ENCODE data around the gene TBC1D9B. TPM values are rescaled to one million over a fixed set of nuclear protein-coding genes. Genes with fewer than 3 reads are reported as not detected.

Gene TBC1D9B
- total and polyA plus RNA-seq, 9 of the 15 experiments (the other 6 are each of a cell fraction or from before 2014, with no cell fraction given) = 2.9 to 59.1 (median 33.5) TPM

- Histone ChIP-seq H4K20me1 (replicated peaks; ENCODE audit: control insufficient read depth, insufficient read depth, low read length) (peaks cover 30% of the 10 kb centered on the region), H3K79me2 (ENCODE audit: control insufficient read depth, insufficient read depth, low read length) (peaks cover 41% of the 10 kb centered on the region), H3K4me3 (no peak overlapping the region), H3K4me1 (replicated peaks in 1 of 2; ENCODE audit: control insufficient read depth in 2 of 2, insufficient read depth in 2 of 2, low read length in 2 of 2) (peaks cover 12 to 34% of the 10 kb centered on the region in 2 experiments; a peak in 4 of 5 replicates), H3K9me3 (replicated peaks; ENCODE audit: control insufficient read depth, insufficient read depth, low read depth, low read length) (no peaks in the 10 kb centered on the region), H3K9ac (ENCODE audit: insufficient read depth in 1 of 2, low read depth in 2 of 2, low read length in 2 of 2) (no peak overlapping the region), H3K9me1 (ENCODE audit: control insufficient read depth, insufficient read depth, low read length) (peaks cover 18% of the 10 kb centered on the region), H3K4me2 (ENCODE audit: insufficient read depth, low read length) (no peak overlapping the region), H3K27ac (ENCODE audit: extremely low read depth, low read depth, low read length) (no peak overlapping the region), H3K36me3 (ENCODE audit: control insufficient read depth, insufficient read depth, low read length) (peaks cover 87% of the 10 kb centered on the region; the same call in 2 of the 3 replicates), H3K27me3 (ENCODE audit: control insufficient read depth in 2 of 2, insufficient read depth in 2 of 2, low read length in 2 of 2) (no peaks in the 10 kb centered on the region), H2AFZ (ENCODE audit: low read depth, low read length) (no peak overlapping the region)
- in situ Hi-C loops (cut with MboI) = no loop called here
- no TSS peak for BruUV-seq (replicated peaks)
- no peak for ATAC-seq
- ChIA-PET POLR2A (interaction anchor here (1.0 kb wide), 1 partner anchor 18 kb away, joined by 3 read pairs; no protein-coding TSS in a partner anchor), CTCF (ENCODE audit: low intra/inter-chr PET ratio) (no interaction called here)
- peak in 2 of 4 experiments; percentile 7 for DNase-seq (ENCODE audit: extremely low read depth in 1 of 4, low spot score in 3 of 4)
- intact Hi-C loops (cut with micrococcal nuclease) = no loop called here
- 92% methylated on average over 12 of the region's 13 CpGs for WGBS (ENCODE audit: insufficient coverage, low coverage, missing lambda C conversion rate)
- FAIRE-seq = no peak
- TF ChIP-seq HIVEP1 (CRISPR knock-in tag; IDR thresholded peaks at IDR 0.05) = no peak
- TF ChIP-seq MEF2D (tag; conservative IDR thresholded peaks at IDR 0.05; ENCODE audit: low read depth) = no peak
- TF ChIP-seq POLR3A (IDR thresholded peaks at IDR 0.05; ENCODE audit: borderline replicate concordance, extremely low read depth, insufficient read depth, insufficient read length) = no peak
- TF ChIP-seq CHD2 (IDR thresholded peaks at IDR 0.05; ENCODE audit: low read depth, low read length) = no peak
- peak; percentile 18; the same call in 1 of the 2 replicates for TF ChIP-seq POLR2A (conservative IDR thresholded peaks at IDR 0.05)
- peak; percentile 50; the same call in 1 of the 2 replicates for TF ChIP-seq POLR2G (IDR thresholded peaks at IDR 0.05; ENCODE audit: low read depth, low read length)
- TF ChIP-seq ZC3H4 (CRISPR knock-in tag; IDR thresholded peaks at IDR 0.05; ENCODE audit: borderline replicate concordance) = no peak; the same call in 1 of the 2 replicates
- TF ChIP-seq RBFOX2 (IDR thresholded peaks at IDR 0.05; ENCODE audit: low read depth, low read length) = peak; percentile 59
- TF ChIP-seq HDAC3 (IDR thresholded peaks at IDR 0.05; ENCODE audit: borderline replicate concordance, partially characterized antibody) = no peak
- TF ChIP-seq ZNF57 (CRISPR knock-in tag; IDR thresholded peaks at IDR 0.05) = no peak
- no peak for TF ChIP-seq PBX2 (CRISPR knock-in tag; IDR thresholded peaks at IDR 0.05; ENCODE audit: low read depth)
- TF ChIP-seq PBX2 (tag; conservative IDR thresholded peaks at IDR 0.05; ENCODE audit: low read depth) = no peak
- no peak for TF ChIP-seq JUN (IDR thresholded peaks at IDR 0.05; ENCODE audit: borderline replicate concordance, low read depth, low read length)
- no peak for TF ChIP-seq JUN (CRISPR knock-in tag; IDR thresholded peaks at IDR 0.05; ENCODE audit: borderline replicate concordance)
- no peak for TF ChIP-seq NKRF (IDR thresholded peaks at IDR 0.05; ENCODE audit: borderline replicate concordance)
- no peak for TF ChIP-seq ELF1 (tag; IDR thresholded peaks at IDR 0.05)
- no peak for TF ChIP-seq ZNF740 (CRISPR knock-in tag; IDR thresholded peaks at IDR 0.05)
- no peak for TF ChIP-seq ZNF740 (tag; IDR thresholded peaks at IDR 0.05)
Measured at GRCh38 chr5:179825655-179826182, 82.0 kb downstream of the TBC1D9B start.

Data from K562 (cell line).